WTC11 (cell line): Measurements from ENCODE around the gene NCOA1. TPM values are rescaled to one million over a fixed set of nuclear protein-coding genes. Genes with fewer than 3 reads are reported as not detected.

Source experiments
- ATAC-seq: fragments of 200-7000 bp; cut with Tn5 transposase; 2 replicates; pipeline ENCODE4 v1.10.0; 2021; ENCODE audit warnings: mild to moderate bottlenecking, moderate library complexity
- CTCF ChIA-PET: fragments of 300-600 bp; sonication (Branson Sonifier 250); formaldehyde crosslinking; loops from one replicate; lab custom pipeline; 2021; ENCODE audit warnings: antibody characterized with exemption; lab: Charles Lee
- POLR2A ChIA-PET: fragments of 350-600 bp; sonication (Branson Sonifier 250); formaldehyde crosslinking; loops from one replicate; lab custom pipeline; 2021; ENCODE audit warnings: antibody characterized with exemption; lab: Charles Lee
- DNase-seq: peaks from one replicate; pipeline ENCODE4 v3.0.0; 2021; ENCODE audit warnings: low spot score
- H3K27ac Mint-ChIP-seq: 2 replicates; pipeline ENCODE4 v1.8.0; 2021; ENCODE audit warnings: mixed read lengths
- H3K27me3 Mint-ChIP-seq: 2 replicates; pipeline ENCODE4 v1.8.0; 2021; ENCODE audit warnings: low read depth, mild to moderate bottlenecking, moderate library complexity, mixed read lengths
- H3K36me3 Mint-ChIP-seq: 2 replicates; pipeline ENCODE4 v1.8.0; 2021; ENCODE audit warnings: mixed read lengths
- H3K4me1 Mint-ChIP-seq: 2 replicates; pipeline ENCODE4 v1.8.0; 2022; ENCODE audit warnings: mixed read lengths
- H3K4me3 Mint-ChIP-seq: 2 replicates; pipeline ENCODE4 v1.8.0; 2021; ENCODE audit warnings: mild to moderate bottlenecking, moderate library complexity, mixed read lengths
- H3K9me3 Mint-ChIP-seq: 2 replicates; pipeline ENCODE4 v1.8.0; 2021; ENCODE audit warnings: mixed read lengths
- CBFB ChIP-seq: sonication (generic); formaldehyde crosslinking; IDR thresholded peaks from 2 replicates; pipeline ENCODE4 v1.8.1; 2022; ENCODE audit warnings: mild to moderate bottlenecking, low read depth, missing genetic modification reagents
- ETV6 ChIP-seq: sonication (generic); formaldehyde crosslinking; IDR thresholded peaks from 2 replicates; pipeline ENCODE4 v1.8.1; 2022; ENCODE audit warnings: mild to moderate bottlenecking, missing genetic modification reagents
- HMGA2 ChIP-seq: fragments of 250-450 bp; sonication (Bioruptor Pico); IDR thresholded peaks from 2 replicates; pipeline ENCODE4 v1.4.0; 2021; ENCODE audit warnings: mild to moderate bottlenecking, moderate library complexity
- NR3C1 ChIP-seq: sonication (generic); formaldehyde crosslinking; conservative IDR thresholded peaks from 2 replicates; pipeline ENCODE4 v1.8.1; 2023; ENCODE audit warnings: low read depth, mild to moderate bottlenecking, missing genetic modification reagents
- total RNA-seq: library from RNA; stranded (reverse); gene quantifications from 3 replicates; pipeline ENCODE4 v1.2.3, GENCODE V29; 2021
- TF ChIP-seq, protein P1 (sequence below): fragments of 250-450 bp; sonication (Bioruptor Pico); IDR thresholded peaks from 2 replicates; pipeline ENCODE4 v1.9.0; 2021; ENCODE audit warnings: mild to moderate bottlenecking
- TF ChIP-seq, protein P2 (sequence below): sonication (generic); formaldehyde crosslinking; conservative IDR thresholded peaks from 2 replicates; pipeline ENCODE4 v1.8.1; 2022; ENCODE audit warnings: mild to moderate bottlenecking, missing genetic modification reagents
- TF ChIP-seq, protein P3 (sequence below): sonication (generic); formaldehyde crosslinking; IDR thresholded peaks from 2 replicates; pipeline ENCODE4 v1.8.1; 2023; ENCODE audit warnings: mild to moderate bottlenecking, missing genetic modification reagents
- TF ChIP-seq, protein P4 (sequence below): sonication (generic); formaldehyde crosslinking; IDR thresholded peaks from 2 replicates; pipeline ENCODE4 v1.8.1; 2023; ENCODE audit warnings: mild to moderate bottlenecking, moderate library complexity, missing genetic modification reagents
- TF ChIP-seq, protein P5 (sequence below): sonication (generic); formaldehyde crosslinking; IDR thresholded peaks from 2 replicates; pipeline ENCODE4 v1.8.1; 2022; ENCODE audit warnings: low read depth, missing genetic modification reagents, borderline replicate concordance
- TF ChIP-seq, protein P6 (sequence below): fragments of 250-450 bp; sonication (Bioruptor Pico); IDR thresholded peaks from 2 replicates; pipeline ENCODE4 v2.1.2; 2022; ENCODE audit warnings: mild to moderate bottlenecking, moderate library complexity
- TF ChIP-seq, protein P7 (sequence below): sonication (generic); formaldehyde crosslinking; IDR thresholded peaks from 2 replicates; pipeline ENCODE4 v1.8.0; 2023; ENCODE audit warnings: missing genetic modification reagents

The NCOA1 gene
- total RNA-seq, 1 experiment from 2014 or later, result 16.9 TPM

DNA sequence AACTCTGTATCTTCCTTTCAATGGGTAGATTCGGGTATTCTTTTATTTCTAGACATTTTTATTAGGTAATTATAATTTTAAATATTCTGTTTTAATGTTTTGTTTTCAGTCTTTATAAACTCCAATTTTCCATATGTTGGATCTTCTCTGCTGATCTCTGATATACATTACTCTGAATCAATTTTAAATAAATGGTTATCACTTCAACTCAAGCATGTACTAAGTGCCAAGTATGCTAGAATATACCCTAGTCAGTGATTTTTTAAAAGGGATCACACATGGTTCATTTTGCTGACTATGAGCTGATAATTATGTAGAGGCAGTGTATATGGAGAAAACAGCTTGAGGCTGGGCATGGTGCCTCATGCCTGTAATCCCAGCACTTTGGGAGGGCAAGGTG lies 41.7 kb upstream of the NCOA1 start (continued):
- TF ChIP-seq, protein P1, sequence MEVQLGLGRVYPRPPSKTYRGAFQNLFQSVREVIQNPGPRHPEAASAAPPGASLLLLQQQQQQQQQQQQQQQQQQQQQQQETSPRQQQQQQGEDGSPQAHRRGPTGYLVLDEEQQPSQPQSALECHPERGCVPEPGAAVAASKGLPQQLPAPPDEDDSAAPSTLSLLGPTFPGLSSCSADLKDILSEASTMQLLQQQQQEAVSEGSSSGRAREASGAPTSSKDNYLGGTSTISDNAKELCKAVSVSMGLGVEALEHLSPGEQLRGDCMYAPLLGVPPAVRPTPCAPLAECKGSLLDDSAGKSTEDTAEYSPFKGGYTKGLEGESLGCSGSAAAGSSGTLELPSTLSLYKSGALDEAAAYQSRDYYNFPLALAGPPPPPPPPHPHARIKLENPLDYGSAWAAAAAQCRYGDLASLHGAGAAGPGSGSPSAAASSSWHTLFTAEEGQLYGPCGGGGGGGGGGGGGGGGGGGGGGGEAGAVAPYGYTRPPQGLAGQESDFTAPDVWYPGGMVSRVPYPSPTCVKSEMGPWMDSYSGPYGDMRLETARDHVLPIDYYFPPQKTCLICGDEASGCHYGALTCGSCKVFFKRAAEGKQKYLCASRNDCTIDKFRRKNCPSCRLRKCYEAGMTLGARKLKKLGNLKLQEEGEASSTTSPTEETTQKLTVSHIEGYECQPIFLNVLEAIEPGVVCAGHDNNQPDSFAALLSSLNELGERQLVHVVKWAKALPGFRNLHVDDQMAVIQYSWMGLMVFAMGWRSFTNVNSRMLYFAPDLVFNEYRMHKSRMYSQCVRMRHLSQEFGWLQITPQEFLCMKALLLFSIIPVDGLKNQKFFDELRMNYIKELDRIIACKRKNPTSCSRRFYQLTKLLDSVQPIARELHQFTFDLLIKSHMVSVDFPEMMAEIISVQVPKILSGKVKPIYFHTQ (CRISPR knock-in tag), result no peak
- TF ChIP-seq, protein P2, sequence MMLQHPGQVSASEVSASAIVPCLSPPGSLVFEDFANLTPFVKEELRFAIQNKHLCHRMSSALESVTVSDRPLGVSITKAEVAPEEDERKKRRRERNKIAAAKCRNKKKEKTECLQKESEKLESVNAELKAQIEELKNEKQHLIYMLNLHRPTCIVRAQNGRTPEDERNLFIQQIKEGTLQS (CRISPR knock-in tag), result no peak
- no peak for TF ChIP-seq ETV6 (CRISPR knock-in tag)
- TF ChIP-seq NR3C1 (CRISPR knock-in tag), result no peak
- TF ChIP-seq, protein P3, sequence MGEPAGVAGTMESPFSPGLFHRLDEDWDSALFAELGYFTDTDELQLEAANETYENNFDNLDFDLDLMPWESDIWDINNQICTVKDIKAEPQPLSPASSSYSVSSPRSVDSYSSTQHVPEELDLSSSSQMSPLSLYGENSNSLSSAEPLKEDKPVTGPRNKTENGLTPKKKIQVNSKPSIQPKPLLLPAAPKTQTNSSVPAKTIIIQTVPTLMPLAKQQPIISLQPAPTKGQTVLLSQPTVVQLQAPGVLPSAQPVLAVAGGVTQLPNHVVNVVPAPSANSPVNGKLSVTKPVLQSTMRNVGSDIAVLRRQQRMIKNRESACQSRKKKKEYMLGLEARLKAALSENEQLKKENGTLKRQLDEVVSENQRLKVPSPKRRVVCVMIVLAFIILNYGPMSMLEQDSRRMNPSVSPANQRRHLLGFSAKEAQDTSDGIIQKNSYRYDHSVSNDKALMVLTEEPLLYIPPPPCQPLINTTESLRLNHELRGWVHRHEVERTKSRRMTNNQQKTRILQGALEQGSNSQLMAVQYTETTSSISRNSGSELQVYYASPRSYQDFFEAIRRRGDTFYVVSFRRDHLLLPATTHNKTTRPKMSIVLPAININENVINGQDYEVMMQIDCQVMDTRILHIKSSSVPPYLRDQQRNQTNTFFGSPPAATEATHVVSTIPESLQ (CRISPR knock-in tag), result no peak
- TF ChIP-seq, protein P4, sequence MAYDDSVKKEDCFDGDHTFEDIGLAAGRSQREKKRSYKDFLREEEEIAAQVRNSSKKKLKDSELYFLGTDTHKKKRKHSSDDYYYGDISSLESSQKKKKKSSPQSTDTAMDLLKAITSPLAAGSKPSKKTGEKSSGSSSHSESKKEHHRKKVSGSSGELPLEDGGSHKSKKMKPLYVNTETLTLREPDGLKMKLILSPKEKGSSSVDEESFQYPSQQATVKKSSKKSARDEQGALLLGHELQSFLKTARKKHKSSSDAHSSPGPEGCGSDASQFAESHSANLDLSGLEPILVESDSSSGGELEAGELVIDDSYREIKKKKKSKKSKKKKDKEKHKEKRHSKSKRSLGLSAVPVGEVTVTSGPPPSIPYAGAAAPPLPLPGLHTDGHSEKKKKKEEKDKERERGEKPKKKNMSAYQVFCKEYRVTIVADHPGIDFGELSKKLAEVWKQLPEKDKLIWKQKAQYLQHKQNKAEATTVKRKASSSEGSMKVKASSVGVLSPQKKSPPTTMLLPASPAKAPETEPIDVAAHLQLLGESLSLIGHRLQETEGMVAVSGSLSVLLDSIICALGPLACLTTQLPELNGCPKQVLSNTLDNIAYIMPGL (CRISPR knock-in tag), result no peak

DNA sequence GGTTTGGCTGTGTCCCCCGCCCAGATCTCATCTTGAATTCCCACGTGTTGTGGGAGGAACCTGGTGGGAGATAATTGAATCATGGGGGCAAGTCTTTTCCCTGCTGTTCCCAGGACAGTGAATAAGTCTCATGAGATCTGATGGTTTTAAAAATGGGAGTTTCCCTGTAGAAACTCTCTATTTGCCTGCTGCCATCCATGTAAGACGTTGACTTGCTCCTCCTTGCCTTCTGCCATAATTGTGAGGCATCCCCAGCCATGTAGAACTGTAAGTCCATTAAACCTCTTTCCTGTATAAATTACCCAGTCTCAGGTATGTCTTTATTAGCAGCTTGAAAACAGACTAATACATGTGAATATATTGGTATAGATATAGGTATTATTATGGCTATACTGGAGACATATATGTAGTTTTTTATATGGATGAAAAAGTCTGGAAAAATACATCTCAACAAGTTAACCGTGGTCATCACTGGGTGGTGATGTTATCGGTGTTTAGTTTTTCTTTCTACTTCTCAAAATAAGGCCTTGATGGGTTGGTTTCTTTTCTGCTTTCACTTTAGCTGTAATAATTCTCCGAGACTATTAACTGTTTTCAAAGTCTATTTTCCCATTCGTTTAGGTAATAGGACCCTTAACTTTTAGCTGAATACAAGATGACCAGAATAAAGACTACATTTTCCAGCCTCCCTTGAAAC lies 39.1 kb upstream of the NCOA1 start:
- Mint-ChIP-seq H3K4me3 (no peak overlapping the region), H3K27ac (no peak overlapping the region), H3K36me3 (peaks cover 9% of the 10 kb centered on the region; the same call in 1 of the 2 replicates), H3K27me3 (peaks cover 5% of the 10 kb centered on the region; the same call in 1 of the 2 replicates), H3K9me3 (peaks cover 23% of the 10 kb centered on the region), H3K4me1 (peaks cover 5% of the 10 kb centered on the region)
- TF ChIP-seq CBFB, result no peak
- TF ChIP-seq HMGA2 (CRISPR knock-in tag), result no peak
- TF ChIP-seq, protein P5, sequence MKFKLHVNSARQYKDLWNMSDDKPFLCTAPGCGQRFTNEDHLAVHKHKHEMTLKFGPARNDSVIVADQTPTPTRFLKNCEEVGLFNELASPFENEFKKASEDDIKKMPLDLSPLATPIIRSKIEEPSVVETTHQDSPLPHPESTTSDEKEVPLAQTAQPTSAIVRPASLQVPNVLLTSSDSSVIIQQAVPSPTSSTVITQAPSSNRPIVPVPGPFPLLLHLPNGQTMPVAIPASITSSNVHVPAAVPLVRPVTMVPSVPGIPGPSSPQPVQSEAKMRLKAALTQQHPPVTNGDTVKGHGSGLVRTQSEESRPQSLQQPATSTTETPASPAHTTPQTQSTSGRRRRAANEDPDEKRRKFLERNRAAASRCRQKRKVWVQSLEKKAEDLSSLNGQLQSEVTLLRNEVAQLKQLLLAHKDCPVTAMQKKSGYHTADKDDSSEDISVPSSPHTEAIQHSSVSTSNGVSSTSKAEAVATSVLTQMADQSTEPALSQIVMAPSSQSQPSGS (CRISPR knock-in tag), result no peak
- TF ChIP-seq, protein P6, sequence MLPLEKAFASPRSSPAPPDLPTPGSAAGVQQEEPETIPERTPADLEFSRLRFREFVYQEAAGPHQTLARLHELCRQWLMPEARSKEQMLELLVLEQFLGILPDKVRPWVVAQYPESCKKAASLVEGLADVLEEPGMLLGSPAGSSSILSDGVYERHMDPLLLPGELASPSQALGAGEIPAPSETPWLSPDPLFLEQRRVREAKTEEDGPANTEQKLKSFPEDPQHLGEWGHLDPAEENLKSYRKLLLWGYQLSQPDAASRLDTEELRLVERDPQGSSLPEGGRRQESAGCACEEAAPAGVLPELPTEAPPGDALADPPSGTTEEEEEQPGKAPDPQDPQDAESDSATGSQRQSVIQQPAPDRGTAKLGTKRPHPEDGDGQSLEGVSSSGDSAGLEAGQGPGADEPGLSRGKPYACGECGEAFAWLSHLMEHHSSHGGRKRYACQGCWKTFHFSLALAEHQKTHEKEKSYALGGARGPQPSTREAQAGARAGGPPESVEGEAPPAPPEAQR (CRISPR knock-in tag), result no peak
- TF ChIP-seq, protein P7, sequence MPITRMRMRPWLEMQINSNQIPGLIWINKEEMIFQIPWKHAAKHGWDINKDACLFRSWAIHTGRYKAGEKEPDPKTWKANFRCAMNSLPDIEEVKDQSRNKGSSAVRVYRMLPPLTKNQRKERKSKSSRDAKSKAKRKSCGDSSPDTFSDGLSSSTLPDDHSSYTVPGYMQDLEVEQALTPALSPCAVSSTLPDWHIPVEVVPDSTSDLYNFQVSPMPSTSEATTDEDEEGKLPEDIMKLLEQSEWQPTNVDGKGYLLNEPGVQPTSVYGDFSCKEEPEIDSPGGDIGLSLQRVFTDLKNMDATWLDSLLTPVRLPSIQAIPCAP (CRISPR knock-in tag), result no peak
- POLR2A ChIA-PET, result no interaction called here
- CTCF ChIA-PET, result no interaction called here
- DNase-seq (no peak), ATAC-seq (no peak)
